H1 (cell line): ENCODE results near the gene GDPD5. TPM values are rescaled to one million over a fixed set of nuclear protein-coding genes. Genes with fewer than 3 reads are reported as not detected.

Experiments
- BACH1 ChIP-seq: IDR thresholded peaks from 2 replicates; pipeline ENCODE4 v1.6.1; 2012; ENCODE audit warnings: low read length, improper control_type of control experiment
- BRCA1 ChIP-seq: IDR thresholded peaks from 2 replicates; pipeline ENCODE4 v1.6.1; 2012; ENCODE audit warnings: low read depth, low read length, improper control_type of control experiment
- CBX5 ChIP-seq: fragments of 300-800, 300-1000 bp; sonication (generic); IDR thresholded peaks from 2 replicates; pipeline ENCODE4 v1.7.1; 2016; ENCODE audit warnings: antibody characterized with exemption, low read length, low read depth
- CBX8 ChIP-seq: fragments of 300-800, 300-1000 bp; sonication (generic); IDR thresholded peaks from 2 replicates; pipeline ENCODE4 v1.7.1; 2016; ENCODE audit warnings: low read depth, low read length, borderline replicate concordance
- CHD2 ChIP-seq: IDR thresholded peaks from 2 replicates; pipeline ENCODE4 v1.6.1; 2012; ENCODE audit warnings: low read length, improper control_type of control experiment
- CREB1 ChIP-seq: IDR thresholded peaks from 2 replicates; pipeline ENCODE4 v1.6.1; 2012; ENCODE audit warnings: inconsistent platforms
- CTBP2 ChIP-seq: IDR thresholded peaks from 2 replicates; pipeline ENCODE4 v1.7.0; 2011; ENCODE audit warnings: borderline replicate concordance, mild to moderate bottlenecking, moderate library complexity, mixed read lengths, low read length; ENCODE audit not compliant: insufficient read depth, insufficient read length
- EP300 ChIP-seq, 2 experiments: IDR thresholded peaks; 1 replicate in 1 of 2; 2 replicates in 1 of 2; pipeline ENCODE4 v1.6.1; 2011 to 2012; ENCODE audit warnings: low read depth in 2 of 2, low read length in 2 of 2, mild to moderate bottlenecking in 2 of 2, borderline replicate concordance in 1 of 2, inconsistent platforms in 1 of 2, moderate library complexity in 1 of 2
- EZH2 ChIP-seq: fragments of 200-600 bp; sonication (generic); IDR thresholded peaks from 2 replicates; pipeline ENCODE4 v1.7.1; 2012; ENCODE audit warnings: low read depth, mild to moderate bottlenecking, moderate library complexity, low read length, inconsistent platforms; ENCODE audit not compliant: severe bottlenecking
- GABPA ChIP-seq: IDR thresholded peaks from 2 replicates; pipeline ENCODE4 v1.6.1; 2011; ENCODE audit warnings: mild to moderate bottlenecking, low read length, moderate library complexity, borderline replicate concordance; ENCODE audit not compliant: insufficient read depth
- GTF2F1 ChIP-seq: IDR thresholded peaks from 2 replicates; pipeline ENCODE4 v1.6.1; 2012; ENCODE audit warnings: low read depth, low read length, improper control_type of control experiment, borderline replicate concordance
- JUND ChIP-seq: IDR thresholded peaks from 2 replicates; pipeline ENCODE4 v1.6.1; 2011; ENCODE audit warnings: mild to moderate bottlenecking, improper control_type of control experiment, low read length
- KDM1A ChIP-seq: fragments of 200-600, 300-600 bp; sonication (generic); IDR thresholded peaks from 2 replicates; pipeline ENCODE4 v1.7.1; 2016; ENCODE audit warnings: mild to moderate bottlenecking, low read length, borderline replicate concordance
- KDM4A ChIP-seq: IDR thresholded peaks from one replicate; pipeline ENCODE4 v1.7.1; 2012; ENCODE audit warnings: low read depth, mild to moderate bottlenecking, moderate library complexity, low read length, inconsistent platforms; ENCODE audit not compliant: severe bottlenecking
- MAFK ChIP-seq: IDR thresholded peaks from 2 replicates; pipeline ENCODE4 v1.6.1; 2012; ENCODE audit warnings: low read depth, mild to moderate bottlenecking, improper control_type of control experiment, low read length
- POLR2AphosphoS5 ChIP-seq: IDR thresholded peaks from 2 replicates; pipeline ENCODE4 v1.6.1; 2011; ENCODE audit warnings: low read depth, low read length
- RFX5 ChIP-seq: IDR thresholded peaks from 2 replicates; pipeline ENCODE4 v1.6.1; 2011; ENCODE audit warnings: low read depth, low read length, improper control_type of control experiment, borderline replicate concordance
- SAP30 ChIP-seq: fragments of 300-600 bp; sonication (generic); IDR thresholded peaks from 2 replicates; pipeline ENCODE4 v1.7.1; 2012; ENCODE audit warnings: low read length, moderate library complexity, mild to moderate bottlenecking, inconsistent platforms; ENCODE audit not compliant: insufficient read depth, insufficient replicate concordance
- SP2 ChIP-seq: IDR thresholded peaks from 2 replicates; pipeline ENCODE4 v1.6.1; 2012; ENCODE audit warnings: mild to moderate bottlenecking, low read length, inconsistent platforms
- TAF1 ChIP-seq: IDR thresholded peaks from 2 replicates; pipeline ENCODE4 v1.6.1; 2011; ENCODE audit warnings: mild to moderate bottlenecking, low read depth, low read length
- YY1 ChIP-seq: IDR thresholded peaks from 2 replicates; pipeline ENCODE4 v1.6.1; 2011; ENCODE audit warnings: low read depth, mild to moderate bottlenecking, low read length
- polyA plus RNA-seq, 7 experiments: library from polyadenylated mRNA; depleted of rRNA in 3 of 7; stranded (reverse) in 5 of 7; unstranded in 2 of 7; fragments of >200 nt in 5 of 7; fragments of 200-250 nt in 2 of 7; gene quantifications; 1 replicate in 5 of 7; 2 replicates in 1 of 7; 4 replicates in 1 of 7; pipeline versions ENCODE4 v1.2.1 to v1.2.3, GENCODE V29; 2011 to 2013; ENCODE audit warnings: missing spikeins in 2 of 7, mixed read lengths in 2 of 7
- total RNA-seq: library from RNA; stranded (reverse); fragmentation: NEBNext Ultra II Directional; extraction: Animal tissue kit (Norgen Biotek cat#: 25700); gene quantifications from 2 replicates; pipeline ENCODE4 v1.2.1, GENCODE V29; 2021
- TF ChIP-seq, protein P1 (sequence below), 3 experiments: IDR thresholded peaks; 1 replicate in 2 of 3; 2 replicates in 1 of 3; pipeline versions ENCODE4 v1.5.1 to v1.6.1; 2011; ENCODE audit warnings: low read length in 3 of 3, mild to moderate bottlenecking in 3 of 3, inconsistent platforms in 2 of 3, low read depth in 1 of 3, moderate library complexity in 1 of 3; ENCODE audit not compliant: insufficient read depth in 1 of 3; ENCODE audit errors: control extremely low read depth in 1 of 3

The GDPD5 gene
- total and polyA plus RNA-seq, 2 of the 8 experiments (the other 6 are each of a cell fraction or from before 2014, with no cell fraction given), result 7.8 to 8.6 TPM

DNA sequence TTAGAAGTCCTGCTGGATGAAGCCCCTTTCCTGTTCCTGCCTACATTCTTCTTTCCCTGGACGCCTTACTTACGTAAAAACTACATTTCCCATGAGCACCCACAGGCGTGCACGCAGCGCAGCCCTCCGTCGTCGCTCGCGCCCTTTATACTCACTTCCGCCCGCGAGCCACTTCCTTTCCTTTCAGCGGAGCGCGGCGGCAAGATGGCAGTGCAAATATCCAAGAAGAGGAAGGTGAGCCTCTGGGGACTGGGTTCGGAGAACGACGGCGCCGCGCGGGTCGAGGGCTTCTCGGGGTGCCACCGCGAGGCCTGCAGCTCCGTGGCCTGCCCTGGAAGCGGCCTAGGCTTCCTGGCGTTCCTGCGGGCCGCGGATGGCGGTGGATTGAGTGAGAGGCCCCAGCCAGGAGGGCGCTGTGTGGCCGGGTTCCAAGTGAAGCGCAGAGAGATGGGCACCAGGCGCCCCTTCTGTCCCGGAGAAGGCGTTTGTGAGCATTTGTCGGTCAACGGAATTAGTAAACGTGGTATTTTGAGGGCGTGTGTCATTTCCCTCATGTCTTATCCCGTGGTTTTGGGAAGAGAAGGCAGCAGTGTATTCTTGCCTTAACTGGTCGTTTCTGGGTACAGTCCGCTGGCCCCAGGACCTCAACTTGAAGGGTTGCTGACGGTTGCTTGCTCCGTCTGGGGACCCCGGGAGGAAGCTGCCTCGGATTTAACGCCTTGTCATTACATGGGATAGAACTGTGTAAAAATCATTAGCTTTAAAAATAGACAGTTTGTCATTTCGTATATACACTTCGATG lies 126.2 kb downstream of the GDPD5 start, which contains the start of gene RPS3 (continued):
- TF ChIP-seq BACH1, result no peak
- TF ChIP-seq EP300 (IDR thresholded peaks at IDR 0.05; ENCODE audit: borderline replicate concordance in 1 of 2, low read depth in 2 of 2, low read length in 2 of 2), result no peak
- no peak for TF ChIP-seq EZH2
- TF ChIP-seq CBX8, result no peak
- peak; percentile 90 for TF ChIP-seq YY1
- no peak for TF ChIP-seq CHD2
- peak; percentile 60 for TF ChIP-seq SAP30
- TF ChIP-seq CBX5, result no peak
- TF ChIP-seq GTF2F1, result peak; percentile 92
- TF ChIP-seq SP2, result no peak
- peak; percentile 100 for TF ChIP-seq TAF1
- peak; percentile 84; the same call in 1 of the 2 replicates for TF ChIP-seq GABPA
- no peak for TF ChIP-seq CTBP2
- peak; percentile 36; the same call in 1 of the 2 replicates for TF ChIP-seq JUND
- no peak for TF ChIP-seq KDM1A
- TF ChIP-seq RFX5, result no peak
- TF ChIP-seq BRCA1, result no peak
- peak; percentile 99 for TF ChIP-seq POLR2AphosphoS5
- TF ChIP-seq, protein P1, sequence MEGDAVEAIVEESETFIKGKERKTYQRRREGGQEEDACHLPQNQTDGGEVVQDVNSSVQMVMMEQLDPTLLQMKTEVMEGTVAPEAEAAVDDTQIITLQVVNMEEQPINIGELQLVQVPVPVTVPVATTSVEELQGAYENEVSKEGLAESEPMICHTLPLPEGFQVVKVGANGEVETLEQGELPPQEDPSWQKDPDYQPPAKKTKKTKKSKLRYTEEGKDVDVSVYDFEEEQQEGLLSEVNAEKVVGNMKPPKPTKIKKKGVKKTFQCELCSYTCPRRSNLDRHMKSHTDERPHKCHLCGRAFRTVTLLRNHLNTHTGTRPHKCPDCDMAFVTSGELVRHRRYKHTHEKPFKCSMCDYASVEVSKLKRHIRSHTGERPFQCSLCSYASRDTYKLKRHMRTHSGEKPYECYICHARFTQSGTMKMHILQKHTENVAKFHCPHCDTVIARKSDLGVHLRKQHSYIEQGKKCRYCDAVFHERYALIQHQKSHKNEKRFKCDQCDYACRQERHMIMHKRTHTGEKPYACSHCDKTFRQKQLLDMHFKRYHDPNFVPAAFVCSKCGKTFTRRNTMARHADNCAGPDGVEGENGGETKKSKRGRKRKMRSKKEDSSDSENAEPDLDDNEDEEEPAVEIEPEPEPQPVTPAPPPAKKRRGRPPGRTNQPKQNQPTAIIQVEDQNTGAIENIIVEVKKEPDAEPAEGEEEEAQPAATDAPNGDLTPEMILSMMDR (IDR thresholded peaks at IDR 0.05; ENCODE audit: control extremely low read depth in 1 of 3, insufficient read depth in 1 of 3, low read depth in 1 of 3, low read length in 3 of 3), result no peak
- peak; percentile 50 for TF ChIP-seq KDM4A
- TF ChIP-seq CREB1, result peak; percentile 97
- no peak for TF ChIP-seq MAFK
